NCI-H524 treated with DMSO at 0.1 percent for 48 hours (cell line): ENCODE data around the gene ZNF839.
"Not testable (repeated sequence)": the region's sequence is repeated elsewhere in the genome, so short reads cannot be mapped to it uniquely, and the experiment has no call there.

Experiments used
- DNase-seq: peaks from one replicate; lab custom pipeline; 2025; lab: John Stamatoyannopoulos, UW

Gene ZNF839

DNA sequence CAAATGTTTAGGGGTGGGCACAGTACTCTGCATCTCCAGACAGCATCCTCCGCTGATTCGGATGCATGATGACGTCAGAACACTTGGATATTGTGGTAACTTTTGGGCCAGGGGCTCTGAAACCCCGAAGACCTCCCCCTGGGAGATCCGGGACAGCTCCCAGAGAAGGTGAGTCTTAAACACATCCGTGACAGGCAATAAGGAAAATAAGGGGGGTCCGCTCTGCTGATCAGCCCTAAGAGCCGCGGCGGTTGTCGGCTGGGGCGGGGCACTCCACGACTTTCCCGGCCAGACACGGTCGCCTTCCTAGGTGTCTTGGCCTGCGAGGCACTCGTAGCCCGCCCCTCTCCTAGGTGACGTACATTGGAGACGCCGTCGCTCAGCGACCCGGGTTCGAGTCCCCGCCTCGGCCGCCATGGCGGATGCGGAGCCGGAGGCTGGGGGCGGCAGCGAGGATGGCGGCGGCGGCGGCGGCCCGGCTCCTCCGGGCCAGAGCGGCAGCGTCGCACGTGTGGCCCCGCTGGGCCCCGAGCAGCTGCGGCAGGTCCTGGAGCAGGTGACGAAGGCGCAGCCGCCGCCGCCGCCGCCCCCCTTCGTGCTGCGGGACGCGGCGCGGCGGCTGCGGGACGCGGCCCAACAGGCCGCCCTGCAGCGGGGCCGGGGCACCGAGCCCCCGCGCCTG lies at the start of gene ZNF839:
TSS of gene ZNF839 (plus strand) at position 396 of the 682 bp plus-strand sequence. CDS start at position 416, 20 bp downstream.
- peak; percentile 51 for DNase-seq

GRCh38 chr14:102272392-102272791 lies 47.2 kb upstream of the ZNF839 start:
- no peak for DNase-seq

DNA sequence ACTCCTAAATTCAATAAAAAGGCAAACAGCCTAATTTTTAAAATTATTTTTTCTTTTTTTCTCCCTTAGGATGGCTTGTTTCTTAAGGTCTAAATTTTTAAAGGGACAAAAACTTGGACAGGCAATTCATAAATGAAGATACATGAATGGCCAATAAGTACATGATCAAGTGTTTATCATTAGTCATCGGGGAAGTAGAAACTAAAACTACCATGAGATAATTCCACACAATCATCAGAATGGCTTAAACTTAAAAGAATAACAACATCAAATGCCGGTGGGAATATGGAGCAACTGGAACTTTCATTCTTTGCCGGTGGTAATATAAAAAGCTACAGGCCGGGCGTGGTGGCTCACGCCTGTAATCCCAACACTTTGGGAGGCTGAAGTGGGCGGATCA lies 43.7 kb upstream of the ZNF839 start:
- no peak for DNase-seq

DNA sequence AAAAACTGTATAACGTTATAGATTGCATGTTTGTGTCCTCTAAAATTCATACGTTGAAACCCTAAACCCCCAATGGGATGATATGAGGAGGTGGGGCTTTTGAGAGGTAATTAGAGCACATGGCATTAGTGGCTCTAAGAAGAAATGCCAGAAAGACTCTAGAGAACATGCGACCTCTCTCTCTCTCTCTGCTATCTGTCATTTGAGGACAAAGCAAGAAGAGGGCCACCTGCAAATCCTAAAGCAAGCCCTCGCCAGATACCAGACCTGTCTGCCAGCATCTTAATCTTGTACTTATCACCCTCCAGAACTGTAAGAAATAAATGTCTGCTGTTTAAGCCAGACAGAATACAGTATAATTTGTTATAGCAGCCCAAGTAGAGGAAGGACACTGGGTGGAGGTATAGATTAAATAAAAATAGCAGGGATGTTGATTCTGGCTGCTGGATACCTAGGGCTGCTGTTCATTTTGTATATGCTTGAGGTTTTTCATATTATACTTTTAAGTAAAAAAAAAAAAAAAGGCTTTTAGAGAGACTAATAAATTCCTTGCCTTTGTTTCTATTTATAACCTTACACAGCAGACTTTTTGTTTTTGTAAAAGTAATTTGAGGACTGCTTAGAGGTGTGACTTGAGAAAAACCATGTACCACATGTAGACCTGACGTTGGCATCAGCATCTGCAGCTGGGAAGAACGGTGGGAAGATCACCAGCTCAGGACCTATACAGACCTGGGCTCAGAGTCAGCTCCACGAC lies 41.5 kb upstream of the ZNF839 start:
- peak; percentile 49 for DNase-seq

- no peak for DNase-seq
These were observed 41.0 kb upstream of the ZNF839 start for GRCh38 chr14:102278631-102278935.

GRCh38 chr14:102279282-102279681 lies 40.3 kb upstream of the ZNF839 start:
- DNase-seq, result no peak

DNA sequence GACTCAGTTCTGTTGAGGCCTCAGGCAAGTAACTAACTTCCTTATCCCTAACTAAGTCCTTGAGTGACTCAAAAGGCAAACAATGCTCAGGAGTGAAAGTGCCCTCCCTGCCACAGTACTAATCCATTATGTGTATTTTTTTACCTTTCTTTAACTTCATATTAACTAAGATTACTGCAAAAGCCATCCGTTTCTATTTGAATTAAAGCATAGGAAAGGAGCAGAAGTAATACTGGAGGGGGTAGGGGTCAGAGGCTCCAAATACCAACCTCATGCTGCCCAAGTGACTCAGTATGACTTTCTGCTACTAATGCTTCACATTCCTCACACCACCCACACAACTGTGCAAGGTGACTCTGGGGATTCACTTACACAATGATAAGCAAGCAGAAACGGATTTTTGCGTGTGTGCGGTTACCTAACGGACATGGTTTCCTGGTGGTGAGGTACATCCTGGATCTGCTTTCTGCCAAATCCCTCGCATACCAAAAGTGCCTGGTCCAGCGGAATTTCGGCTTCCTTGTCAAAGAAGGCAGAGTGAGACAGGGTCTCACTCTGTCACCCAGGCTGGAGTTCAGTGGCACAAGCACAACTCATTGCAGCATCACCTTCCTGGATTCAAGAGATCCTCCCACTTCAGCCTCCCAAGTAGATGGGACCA lies 39.7 kb upstream of the ZNF839 start:
- DNase-seq, result no peak

- DNase-seq, result no peak
These were observed 39.1 kb upstream of the ZNF839 start for GRCh38 chr14:102280376-102280962.

GRCh38 chr14:102282751-102283465 lies 36.6 kb upstream of the ZNF839 start:
- DNase-seq, result no peak

DNA sequence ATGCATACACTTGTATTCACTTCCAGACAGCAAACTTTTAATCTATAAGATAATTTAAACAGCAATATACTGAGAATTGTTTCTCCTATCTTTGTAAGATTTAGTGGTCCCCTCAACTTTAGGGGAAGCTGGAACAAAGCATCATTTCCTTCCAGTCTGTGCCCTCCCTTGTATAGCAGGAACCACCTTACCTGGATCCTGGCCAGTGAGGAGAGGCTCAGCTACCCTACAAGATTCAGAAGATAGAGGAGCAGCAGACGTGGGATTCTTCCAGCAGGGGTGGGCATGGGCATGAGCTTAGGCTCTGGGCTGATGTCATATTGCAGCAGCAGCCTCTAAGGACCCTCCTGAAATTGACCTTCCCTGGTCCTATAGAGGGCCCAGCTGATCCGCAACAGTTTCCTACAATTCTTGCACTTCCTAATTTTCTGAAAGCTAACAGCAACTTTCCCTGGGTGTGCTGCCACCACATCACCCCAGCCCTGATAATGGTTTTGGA lies 35.9 kb upstream of the ZNF839 start:
- DNase-seq, result no peak

DNA sequence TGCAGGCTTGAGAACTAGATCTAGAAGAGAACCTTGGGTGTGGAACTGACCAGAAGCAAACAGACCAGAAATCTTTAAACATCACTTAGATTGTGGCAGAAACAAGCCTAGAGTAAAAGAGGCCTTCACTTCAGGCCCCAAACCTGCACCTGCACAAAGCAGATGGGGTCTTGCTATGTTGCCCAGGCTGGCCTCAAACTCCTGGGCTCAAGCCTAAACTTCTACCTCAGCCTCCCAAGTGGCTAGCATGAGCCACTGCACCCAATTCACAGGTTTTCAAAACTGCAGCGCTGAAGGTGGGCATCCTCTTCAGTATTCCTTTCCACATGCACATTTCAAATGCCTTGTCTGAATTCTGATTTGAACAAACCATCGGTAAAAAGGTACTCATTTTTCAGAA lies 34.4 kb upstream of the ZNF839 start:
- no peak for DNase-seq

DNA sequence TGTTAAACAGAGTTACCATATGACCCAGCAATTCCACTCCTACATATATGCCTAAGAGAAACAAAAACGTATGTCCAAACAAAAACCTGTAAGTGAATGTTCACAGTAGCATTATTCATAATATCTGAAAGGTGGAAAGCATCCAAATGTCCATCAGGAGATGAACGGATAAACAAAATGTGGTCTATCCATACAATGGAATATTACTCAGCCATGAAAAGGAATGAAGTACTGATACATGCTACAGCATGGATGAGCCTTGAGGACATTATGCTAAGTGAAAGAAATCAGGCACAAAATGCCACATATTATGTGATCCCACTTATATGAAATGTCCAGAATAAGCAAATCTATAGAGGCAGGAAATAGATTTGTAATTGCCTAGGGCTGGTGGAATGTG lies 31.4 kb upstream of the ZNF839 start:
- no peak for DNase-seq

- DNase-seq, result no peak
These were observed 27.1 kb upstream of the ZNF839 start for GRCh38 chr14:102292441-102292840.

GRCh38 chr14:102293781-102294180 lies 25.8 kb upstream of the ZNF839 start:
- no peak for DNase-seq

GRCh38 chr14:102295270-102295669 lies 24.3 kb upstream of the ZNF839 start:
- no peak for DNase-seq

- no peak for DNase-seq
These were observed 21.9 kb upstream of the ZNF839 start for GRCh38 chr14:102297436-102298170.

DNA sequence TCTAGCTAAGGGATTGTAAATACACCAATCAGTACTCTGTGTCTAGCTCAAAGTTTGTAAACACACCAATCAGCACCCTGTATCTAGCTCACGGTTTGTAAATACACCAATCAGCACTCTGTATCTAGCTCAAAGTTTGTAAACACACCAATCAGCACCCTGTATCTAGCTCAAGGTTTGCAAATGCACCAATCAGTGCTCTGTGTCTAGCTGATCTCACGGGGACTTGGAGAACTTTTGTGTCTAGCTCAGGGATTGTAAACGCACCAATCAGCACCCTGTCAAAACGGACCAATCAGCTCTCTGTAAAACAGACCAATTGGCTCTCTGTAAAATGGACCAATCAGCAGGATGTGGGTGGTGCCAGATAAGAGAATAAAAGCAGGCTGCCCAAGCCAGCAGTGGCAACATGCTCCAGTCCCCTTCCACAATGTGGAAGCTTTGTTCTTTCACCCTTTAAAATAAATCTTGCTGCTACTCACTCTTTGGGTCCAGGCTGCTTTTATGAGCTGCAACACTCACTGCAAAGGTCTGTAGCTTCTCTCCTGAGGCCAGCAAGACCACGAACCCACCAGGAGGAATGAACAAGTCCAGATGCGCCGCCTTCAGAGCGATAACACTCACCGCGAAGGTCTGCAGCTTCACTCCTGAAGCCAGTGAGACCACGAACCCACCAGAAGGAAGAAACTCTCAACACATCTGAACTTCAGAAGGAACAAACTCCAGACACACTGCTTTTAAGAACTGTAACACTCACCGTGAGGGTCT lies 21.1 kb upstream of the ZNF839 start:
- DNase-seq, result not testable (repeated sequence)

- DNase-seq, result no peak
These were observed 15.9 kb upstream of the ZNF839 start for GRCh38 chr14:102303664-102304063.

- peak; percentile 91 for DNase-seq
These were observed 14.7 kb upstream of the ZNF839 start, which contains the start of gene MOK for GRCh38 chr14:102304611-102305506. MOK (minus strand) TSS chr14:102305164; CDS start chr14:102304968, 196 bp downstream.
